ENCODE measurements around the gene SPEN.

Gene SPEN

GRCh38 chr1:15989776-15990175 is 142.3 kb downstream of the SPEN start:
- no peak for DNase-seq (ENCODE audit: low spot score)
